ENCODE data around the gene RNF32.
A peak's percentile ranks its signal among the peaks of the same experiment; 100 is the strongest.

RNF32 gene

DNA sequence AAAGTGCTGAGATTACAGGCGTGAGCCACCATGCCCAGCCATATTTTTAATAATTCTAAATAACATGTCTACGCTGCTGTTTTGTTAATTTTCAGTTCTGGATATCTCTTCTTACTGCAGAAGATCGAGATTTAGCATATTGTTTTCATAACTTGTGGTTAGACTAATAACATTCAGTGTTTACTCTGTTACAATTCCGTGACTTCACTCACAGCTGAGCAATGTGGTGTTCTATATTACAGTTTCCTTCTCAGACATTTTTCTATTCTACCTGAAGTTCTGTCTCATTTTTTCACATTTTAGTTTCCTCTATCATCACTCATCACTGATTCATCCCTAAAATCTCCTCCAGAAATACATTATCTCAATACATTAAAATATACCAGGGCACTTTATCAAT, 10.9 kb downstream of the RNF32 start:
- no peaks in the 10 kb centered on the region for H3K4me1 ChIP-seq (ENCODE audit: control insufficient read depth, insufficient read depth, low read length)
- no peak overlapping the region for H3K4me3 ChIP-seq (ENCODE audit: low read length)
- no peaks in the 10 kb centered on the region for H3K9me3 ChIP-seq (ENCODE audit: control insufficient read depth, low read length)
- DNase-seq (ENCODE audit: low read depth) = peak; percentile 16
- H3K27me3 ChIP-seq (replicated peaks; ENCODE audit: control insufficient read depth, insufficient read depth, low read length) = no peaks in the 10 kb centered on the region
- H3K36me3 ChIP-seq (ENCODE audit: control insufficient read depth, insufficient read depth, low read length, severe bottlenecking) = no peaks in the 10 kb centered on the region
- no peak overlapping the region for H3K9ac ChIP-seq (ENCODE audit: low read length)

DNA sequence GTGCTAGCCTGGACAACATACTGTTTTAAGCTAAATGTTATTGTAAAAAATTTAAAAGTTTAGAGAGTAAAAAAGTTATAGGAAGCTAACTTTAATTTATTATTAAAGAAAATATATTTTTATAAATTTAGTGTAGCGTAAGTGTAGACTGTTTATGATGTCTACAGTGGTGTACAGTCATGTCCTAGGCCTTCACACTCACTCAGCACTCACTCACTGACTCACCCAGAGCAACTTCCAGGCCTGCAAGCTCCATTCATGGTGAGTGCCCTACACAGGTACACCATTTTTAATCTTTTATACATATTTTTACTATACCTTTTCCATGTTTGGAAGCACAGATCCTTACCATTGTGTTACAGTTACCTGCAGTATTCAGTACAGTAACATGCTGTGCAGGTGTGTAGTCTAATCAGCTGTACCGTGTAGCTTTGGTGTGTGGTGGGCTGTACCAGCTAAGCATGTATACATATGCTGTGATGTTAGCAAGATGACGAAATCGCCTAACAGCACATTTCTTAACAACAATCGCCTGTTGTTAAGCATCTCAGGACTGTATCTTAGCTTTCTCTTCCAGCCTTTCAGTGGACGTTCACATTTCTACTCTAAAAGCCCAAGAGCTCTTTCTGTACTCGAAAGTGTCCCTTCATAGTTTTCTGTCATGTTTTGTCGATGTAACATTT, 12.5 kb downstream of the RNF32 start:
- Histone ChIP-seq H3K27me3 (replicated peaks; ENCODE audit: control insufficient read depth, insufficient read depth, low read length) (no peaks in the 10 kb centered on the region), H3K36me3 (ENCODE audit: control insufficient read depth, insufficient read depth, low read length, severe bottlenecking) (no peaks in the 10 kb centered on the region), H3K4me1 (ENCODE audit: control insufficient read depth, insufficient read depth, low read length) (no peaks in the 10 kb centered on the region), H3K9ac (ENCODE audit: low read length) (no peak overlapping the region), H3K4me3 (ENCODE audit: low read length) (no peak overlapping the region), H3K9me3 (ENCODE audit: control insufficient read depth, low read length) (no peaks in the 10 kb centered on the region)
- DNase-seq (ENCODE audit: low read depth) = no peak

DNA sequence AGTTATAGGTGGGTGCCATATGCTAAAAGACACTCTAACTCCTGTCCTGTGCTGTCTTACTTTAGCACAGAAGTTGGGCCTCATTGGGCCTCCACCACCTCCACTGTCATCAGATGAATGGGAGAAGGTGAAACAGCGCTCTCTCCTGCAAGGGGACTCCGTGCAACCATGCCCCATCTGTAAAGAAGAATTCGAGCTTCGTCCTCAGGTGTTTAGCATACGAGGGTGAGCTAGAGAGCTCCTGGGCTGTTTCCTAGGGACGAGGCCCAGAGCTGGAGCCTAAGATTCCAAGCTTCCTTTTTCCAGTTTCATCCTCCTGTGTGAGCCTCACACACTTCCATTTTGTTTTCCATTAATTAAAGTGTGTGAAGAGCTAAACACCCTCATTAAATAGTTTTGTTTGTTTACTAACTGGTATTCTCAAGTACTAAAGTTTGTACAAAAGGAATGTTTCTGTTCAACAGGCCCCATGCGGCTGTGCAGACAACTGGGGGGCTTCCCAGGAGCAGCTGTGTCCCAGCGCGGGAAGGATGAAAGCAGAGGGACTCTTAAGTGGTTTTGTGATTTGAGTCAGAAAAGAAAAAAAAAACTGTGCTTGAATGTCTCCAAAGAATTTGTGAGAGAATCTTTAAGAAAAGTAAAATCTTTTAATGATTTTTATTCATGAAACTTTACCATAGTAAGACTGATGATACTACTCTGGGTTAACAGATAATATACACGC, 14.1 kb downstream of the RNF32 start:
- Histone ChIP-seq H3K36me3 (ENCODE audit: control insufficient read depth, insufficient read depth, low read length, severe bottlenecking) (no peaks in the 10 kb centered on the region), H3K9me3 (ENCODE audit: control insufficient read depth, low read length) (no peaks in the 10 kb centered on the region), H3K4me3 (ENCODE audit: low read length) (no peak overlapping the region), H3K4me1 (ENCODE audit: control insufficient read depth, insufficient read depth, low read length) (no peaks in the 10 kb centered on the region), H3K9ac (ENCODE audit: low read length) (no peak overlapping the region), H3K27me3 (replicated peaks; ENCODE audit: control insufficient read depth, insufficient read depth, low read length) (no peaks in the 10 kb centered on the region)
- DNase-seq (ENCODE audit: low read depth) = no peak

DNA sequence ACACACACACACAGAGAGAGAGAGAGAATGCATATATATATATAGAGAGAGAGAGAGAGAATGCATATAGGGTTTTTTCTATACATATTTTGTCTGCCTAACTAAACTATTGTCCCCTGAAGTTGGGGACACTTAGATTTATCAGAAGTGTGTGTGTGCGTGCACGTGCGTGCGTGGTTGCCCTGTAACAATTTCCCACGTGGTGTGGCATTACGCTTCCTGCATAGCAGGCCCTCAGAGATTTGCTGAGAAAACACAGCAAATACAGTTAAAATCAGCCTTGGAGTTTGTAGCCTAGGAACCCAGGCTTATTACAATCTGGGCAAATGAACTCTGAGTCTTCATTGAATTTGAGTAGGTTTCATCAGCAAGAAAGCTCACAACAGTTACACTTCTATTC, 14.7 kb downstream of the RNF32 start:
- H3K27me3 ChIP-seq (replicated peaks; ENCODE audit: control insufficient read depth, insufficient read depth, low read length) = no peaks in the 10 kb centered on the region
- DNase-seq (ENCODE audit: low read depth) = no peak
- no peaks in the 10 kb centered on the region for H3K9me3 ChIP-seq (ENCODE audit: control insufficient read depth, low read length)
- no peaks in the 10 kb centered on the region for H3K36me3 ChIP-seq (ENCODE audit: control insufficient read depth, insufficient read depth, low read length, severe bottlenecking)
- no peak overlapping the region for H3K4me3 ChIP-seq (ENCODE audit: low read length)
- no peak overlapping the region for H3K9ac ChIP-seq (ENCODE audit: low read length)
- H3K4me1 ChIP-seq (ENCODE audit: control insufficient read depth, insufficient read depth, low read length) = no peaks in the 10 kb centered on the region

GRCh38 chr7:156655983-156656382, 15.4 kb downstream of the RNF32 start:
- H3K4me3 ChIP-seq (ENCODE audit: low read length) = no peak overlapping the region
- no peaks in the 10 kb centered on the region for H3K9me3 ChIP-seq (ENCODE audit: control insufficient read depth, low read length)
- H3K27me3 ChIP-seq (replicated peaks; ENCODE audit: control insufficient read depth, insufficient read depth, low read length) = no peaks in the 10 kb centered on the region
- H3K36me3 ChIP-seq (ENCODE audit: control insufficient read depth, insufficient read depth, low read length, severe bottlenecking) = no peaks in the 10 kb centered on the region
- no peak for DNase-seq (ENCODE audit: low read depth)
- no peaks in the 10 kb centered on the region for H3K4me1 ChIP-seq (ENCODE audit: control insufficient read depth, insufficient read depth, low read length)
- H3K9ac ChIP-seq (ENCODE audit: low read length) = no peak overlapping the region

- no peak for DNase-seq (ENCODE audit: low read depth)
- H3K9me3 ChIP-seq (ENCODE audit: control insufficient read depth, low read length) = no peaks in the 10 kb centered on the region
- no peaks in the 10 kb centered on the region for H3K4me1 ChIP-seq (ENCODE audit: control insufficient read depth, insufficient read depth, low read length)
- no peaks in the 10 kb centered on the region for H3K27me3 ChIP-seq (replicated peaks; ENCODE audit: control insufficient read depth, insufficient read depth, low read length)
- no peak overlapping the region for H3K4me3 ChIP-seq (ENCODE audit: low read length)
- H3K36me3 ChIP-seq (ENCODE audit: control insufficient read depth, insufficient read depth, low read length, severe bottlenecking) = no peaks in the 10 kb centered on the region
- no peak overlapping the region for H3K9ac ChIP-seq (ENCODE audit: low read length)
These were observed 16.0 kb downstream of the RNF32 start for GRCh38 chr7:156656598-156656997.

DNA sequence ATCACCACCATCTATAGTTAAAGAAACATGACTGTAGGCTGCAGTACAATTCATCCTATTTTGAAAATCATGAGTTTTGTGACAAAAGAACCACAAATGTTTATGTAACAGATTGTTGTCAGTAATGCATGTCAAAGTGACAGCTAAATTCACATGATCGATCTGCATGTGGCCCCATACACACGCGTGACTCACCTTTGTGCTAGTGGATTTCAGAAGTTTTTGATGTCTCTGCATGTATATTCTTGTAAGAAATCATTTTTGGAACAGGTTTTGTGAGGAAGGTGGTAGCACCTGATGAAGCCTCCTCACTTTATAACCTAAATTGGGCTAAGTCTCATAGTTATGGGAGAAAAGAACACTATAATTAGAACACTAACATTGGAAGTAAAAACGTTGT, 17.1 kb downstream of the RNF32 start:
- Histone ChIP-seq H3K9ac (ENCODE audit: low read length) (no peak overlapping the region), H3K36me3 (ENCODE audit: control insufficient read depth, insufficient read depth, low read length, severe bottlenecking) (no peaks in the 10 kb centered on the region), H3K4me3 (ENCODE audit: low read length) (no peak overlapping the region), H3K27me3 (replicated peaks; ENCODE audit: control insufficient read depth, insufficient read depth, low read length) (no peaks in the 10 kb centered on the region), H3K9me3 (ENCODE audit: control insufficient read depth, low read length) (no peaks in the 10 kb centered on the region), H3K4me1 (ENCODE audit: control insufficient read depth, insufficient read depth, low read length) (no peaks in the 10 kb centered on the region)
- no peak for DNase-seq (ENCODE audit: low read depth)

DNA sequence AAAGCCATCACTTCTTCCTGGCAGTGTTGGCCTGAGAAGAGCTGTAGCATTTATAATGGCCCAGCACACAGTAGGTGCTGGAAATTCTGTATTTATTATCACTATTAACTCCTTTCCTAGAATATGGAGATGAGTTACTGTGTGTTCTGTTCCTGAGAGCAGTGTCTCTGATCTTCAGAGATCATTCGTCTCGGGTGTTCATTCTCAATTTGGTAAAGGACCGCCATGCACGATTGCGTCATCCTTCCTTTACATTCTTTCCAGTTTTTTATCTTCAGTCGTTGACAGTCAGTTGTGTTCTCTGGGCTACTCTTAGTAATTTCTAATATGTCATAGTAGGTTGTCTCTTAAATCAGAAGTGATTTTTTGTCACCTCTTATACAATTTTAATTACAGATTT, 18.6 kb downstream of the RNF32 start:
- no peaks in the 10 kb centered on the region for H3K9me3 ChIP-seq (ENCODE audit: control insufficient read depth, low read length)
- H3K4me3 ChIP-seq (ENCODE audit: low read length) = no peak overlapping the region
- H3K36me3 ChIP-seq (ENCODE audit: control insufficient read depth, insufficient read depth, low read length, severe bottlenecking) = no peaks in the 10 kb centered on the region
- no peak for DNase-seq (ENCODE audit: low read depth)
- H3K4me1 ChIP-seq (ENCODE audit: control insufficient read depth, insufficient read depth, low read length) = peaks cover 6% of the 10 kb centered on the region
- no peak overlapping the region for H3K9ac ChIP-seq (ENCODE audit: low read length)
- H3K27me3 ChIP-seq (replicated peaks; ENCODE audit: control insufficient read depth, insufficient read depth, low read length) = no peaks in the 10 kb centered on the region

- Histone ChIP-seq H3K4me1 (ENCODE audit: control insufficient read depth, insufficient read depth, low read length) (peaks cover 6% of the 10 kb centered on the region), H3K27me3 (replicated peaks; ENCODE audit: control insufficient read depth, insufficient read depth, low read length) (no peaks in the 10 kb centered on the region), H3K36me3 (ENCODE audit: control insufficient read depth, insufficient read depth, low read length, severe bottlenecking) (no peaks in the 10 kb centered on the region), H3K9me3 (ENCODE audit: control insufficient read depth, low read length) (no peaks in the 10 kb centered on the region), H3K9ac (ENCODE audit: low read length) (no peak overlapping the region), H3K4me3 (ENCODE audit: low read length) (no peak overlapping the region)
- DNase-seq (ENCODE audit: low read depth) = peak; percentile 16
These were observed 19.4 kb downstream of the RNF32 start for GRCh38 chr7:156659961-156660360.

GRCh38 chr7:156661637-156662036, 21.1 kb downstream of the RNF32 start:
- Histone ChIP-seq H3K9me3 (ENCODE audit: control insufficient read depth, low read length) (no peaks in the 10 kb centered on the region), H3K9ac (ENCODE audit: low read length) (no peak overlapping the region), H3K27me3 (replicated peaks; ENCODE audit: control insufficient read depth, insufficient read depth, low read length) (no peaks in the 10 kb centered on the region), H3K4me3 (ENCODE audit: low read length) (no peak overlapping the region), H3K4me1 (ENCODE audit: control insufficient read depth, insufficient read depth, low read length) (peaks cover 6% of the 10 kb centered on the region), H3K36me3 (ENCODE audit: control insufficient read depth, insufficient read depth, low read length, severe bottlenecking) (no peaks in the 10 kb centered on the region)
- DNase-seq (ENCODE audit: low read depth) = no peak

DNA sequence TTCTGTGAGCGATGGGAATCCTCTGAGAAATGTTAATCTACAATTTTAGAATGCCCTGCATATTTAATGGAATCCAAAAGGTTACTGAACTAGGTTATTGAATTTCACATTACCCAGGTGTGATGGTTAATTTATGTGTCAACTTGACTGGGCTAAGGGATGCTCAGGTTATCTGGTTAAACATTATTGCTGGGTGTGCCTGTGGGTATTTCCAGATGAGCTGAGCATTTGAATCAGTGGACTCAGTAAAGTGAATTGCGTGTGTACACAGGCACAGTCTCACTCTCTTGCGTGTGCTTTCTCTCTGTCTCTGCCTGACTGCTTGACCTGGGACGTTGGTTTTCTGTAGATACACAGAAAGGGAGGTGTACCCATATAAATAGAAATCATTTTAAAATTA, 21.7 kb downstream of the RNF32 start:
- no peak overlapping the region for H3K9ac ChIP-seq (ENCODE audit: low read length)
- H3K36me3 ChIP-seq (ENCODE audit: control insufficient read depth, insufficient read depth, low read length, severe bottlenecking) = no peaks in the 10 kb centered on the region
- DNase-seq (ENCODE audit: low read depth) = no peak
- peaks cover 6% of the 10 kb centered on the region for H3K4me1 ChIP-seq (ENCODE audit: control insufficient read depth, insufficient read depth, low read length)
- H3K27me3 ChIP-seq (replicated peaks; ENCODE audit: control insufficient read depth, insufficient read depth, low read length) = no peaks in the 10 kb centered on the region
- H3K4me3 ChIP-seq (ENCODE audit: low read length) = no peak overlapping the region
- no peaks in the 10 kb centered on the region for H3K9me3 ChIP-seq (ENCODE audit: control insufficient read depth, low read length)

DNA sequence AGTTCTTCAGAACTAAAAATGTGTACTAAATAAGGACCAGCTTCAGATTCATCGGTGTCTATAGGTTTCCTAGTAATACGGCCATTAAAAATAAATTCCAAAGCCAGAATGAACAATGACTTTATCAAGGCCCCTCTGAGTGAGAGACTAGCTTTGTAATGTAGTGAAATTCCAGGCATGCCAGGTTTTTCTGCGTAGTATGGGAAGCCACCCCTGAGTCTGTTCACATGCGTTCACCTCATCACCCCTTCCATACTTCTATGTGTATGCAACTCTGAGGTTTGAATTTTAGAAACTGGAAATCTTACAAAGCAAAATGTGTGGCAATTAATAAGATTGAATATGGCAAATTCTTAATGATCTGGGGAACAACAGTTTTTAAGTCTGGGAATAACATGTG, 24.5 kb downstream of the RNF32 start:
- Histone ChIP-seq H3K4me1 (ENCODE audit: control insufficient read depth, insufficient read depth, low read length) (peaks cover 6% of the 10 kb centered on the region), H3K27me3 (replicated peaks; ENCODE audit: control insufficient read depth, insufficient read depth, low read length) (no peaks in the 10 kb centered on the region), H3K9me3 (ENCODE audit: control insufficient read depth, low read length) (no peaks in the 10 kb centered on the region), H3K36me3 (ENCODE audit: control insufficient read depth, insufficient read depth, low read length, severe bottlenecking) (no peaks in the 10 kb centered on the region), H3K9ac (ENCODE audit: low read length) (no peak overlapping the region), H3K4me3 (ENCODE audit: low read length) (no peak overlapping the region)
- DNase-seq (ENCODE audit: low read depth) = no peak
